ENCODE data around the gene GPATCH2.

GRCh38 chr1:217432339-217432738 lies 198.6 kb downstream of the GPATCH2 start:
- TF ChIP-seq MAX (IDR thresholded peaks at IDR 0.05; ENCODE audit: low read depth, low read length): no peak
- TF ChIP-seq CTCF (IDR thresholded peaks at IDR 0.05; ENCODE audit: low read depth, low read length): no peak
- TF ChIP-seq MYC (IDR thresholded peaks at IDR 0.05; ENCODE audit: low read depth, low read length): no peak
- TF ChIP-seq POLR2A (IDR thresholded peaks at IDR 0.05; ENCODE audit: extremely low read depth, insufficient read length): no peak

Measured in NB4 (cell line).